GM18505 (cell line): ENCODE measurements around the gene C14orf180.
"Not testable (repeated sequence)": the region's sequence is repeated elsewhere in the genome, so short reads cannot be mapped to it uniquely, and the experiment has no call there.

Experiments
- ATAC-seq: cut with Tn5 transposase; IDR thresholded peaks from one replicate; pipeline ENCODE4 v1.9.1; 2021; ENCODE audit not compliant: unreplicated experiment
- POLR2A ChIP-seq: IDR thresholded peaks from 4 replicates; pipeline ENCODE4 v1.6.1; 2011; ENCODE audit warnings: borderline replicate concordance; ENCODE audit not compliant: insufficient read depth, insufficient read length; ENCODE audit errors: extremely low read depth

The C14orf180 gene

DNA sequence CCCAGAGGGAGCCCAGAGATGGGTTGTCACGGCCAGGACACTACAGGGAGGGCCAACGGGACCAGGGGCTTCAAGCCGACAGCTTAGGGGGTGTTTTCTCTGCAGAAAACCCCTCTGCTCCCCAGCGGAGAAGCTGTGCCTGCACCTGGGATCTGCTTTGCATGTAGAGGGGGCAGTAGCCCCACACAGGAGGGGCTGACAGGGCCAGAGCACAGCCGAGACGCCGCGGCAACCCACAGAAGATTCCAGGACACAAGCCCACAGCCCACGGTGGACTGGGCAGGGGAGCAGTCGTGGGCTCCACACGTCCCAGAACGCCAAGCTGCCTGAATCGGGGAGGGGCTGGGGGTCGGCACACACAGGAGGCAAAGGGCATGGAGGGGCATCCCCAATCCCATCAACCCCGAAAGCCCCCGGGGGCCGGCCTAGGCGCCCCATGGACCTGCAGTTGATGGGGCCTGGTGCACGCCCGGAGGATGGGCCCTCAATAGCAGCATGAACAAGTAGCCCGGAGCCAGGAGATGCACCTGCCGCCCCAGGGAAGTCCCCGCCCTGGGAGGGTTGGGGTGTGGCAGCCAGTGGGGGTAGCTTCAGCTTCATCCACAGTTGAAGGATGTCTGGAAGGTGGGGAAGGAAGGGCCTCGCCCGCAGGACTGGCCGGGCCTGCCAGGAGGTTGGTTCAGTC, 55.5 kb downstream of the C14orf180 start:
- TF ChIP-seq POLR2A, result no peak
- ATAC-seq, result no peak

DNA sequence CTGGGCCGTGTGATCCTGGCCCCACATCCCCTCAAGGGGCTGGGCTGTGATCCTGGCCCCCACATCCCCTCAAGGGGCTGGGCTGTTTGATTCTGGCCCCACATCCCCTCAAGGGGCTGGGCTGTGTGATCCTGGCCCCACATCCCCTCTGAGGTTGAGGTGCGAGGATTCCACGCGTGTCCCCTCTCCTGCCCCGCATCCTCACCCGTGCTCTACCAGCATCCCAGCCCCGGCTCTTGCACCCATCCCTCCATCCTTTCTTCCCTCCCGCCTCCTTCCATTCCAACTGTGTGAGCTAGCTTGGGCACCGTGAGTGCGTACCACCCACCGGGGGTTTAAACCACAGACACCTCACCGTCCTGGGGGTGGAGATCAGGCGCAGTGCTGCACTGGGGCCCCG, 56.2 kb downstream of the C14orf180 start:
- no peak for ATAC-seq
- TF ChIP-seq POLR2A, result no peak

DNA sequence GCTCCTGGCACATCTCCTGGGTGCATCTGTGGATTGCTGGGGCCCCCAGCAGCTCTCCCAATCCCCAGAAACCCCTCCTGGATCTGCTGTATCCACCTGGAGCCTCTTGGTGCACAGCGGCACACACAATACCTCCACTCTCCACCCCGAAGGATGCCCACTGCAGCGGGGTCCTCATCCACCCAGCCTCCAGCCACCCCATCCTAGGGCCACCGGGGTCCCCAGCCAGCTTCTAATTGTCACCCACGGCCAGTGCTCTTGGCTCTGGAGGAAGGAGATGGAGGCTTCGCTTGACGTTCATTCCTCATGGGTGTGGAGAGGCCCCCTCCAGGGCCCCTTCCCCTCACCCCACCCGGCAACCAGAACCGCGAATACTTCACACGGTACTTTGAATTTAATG, 56.6 kb downstream of the C14orf180 start:
- ATAC-seq, result no peak

DNA sequence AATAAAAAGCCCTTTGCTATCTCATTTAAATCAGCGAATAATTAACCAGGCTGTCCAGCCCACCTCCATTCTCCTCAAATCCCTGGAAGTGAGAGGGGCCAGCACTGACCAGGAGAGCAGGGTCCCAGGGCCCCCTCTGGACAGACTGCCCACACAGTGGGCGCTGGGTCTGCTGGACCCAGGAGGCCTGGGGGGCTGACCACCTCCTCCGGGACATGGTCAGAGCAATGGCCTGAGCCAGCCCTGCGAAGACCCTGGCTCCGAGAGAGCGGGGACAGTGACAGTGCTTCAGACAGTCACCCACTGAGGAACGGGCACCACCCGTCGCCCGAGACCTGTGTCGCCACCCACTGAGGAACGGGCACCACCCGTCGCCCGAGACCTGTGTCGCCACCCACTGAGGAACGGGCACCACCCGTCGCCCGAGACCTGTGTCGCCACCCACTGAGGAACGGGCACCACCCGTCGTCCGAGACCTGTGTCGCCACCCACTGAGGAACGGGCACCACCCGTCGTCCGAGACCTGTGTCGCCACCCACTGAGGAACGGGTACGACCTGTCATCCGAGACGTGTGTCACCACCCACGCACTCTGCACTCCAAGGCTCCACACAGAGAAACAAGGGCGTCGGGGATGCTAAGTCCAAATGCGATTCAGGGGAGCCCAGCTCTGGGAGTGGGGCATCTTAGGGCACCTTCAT, 57.4 kb downstream of the C14orf180 start:
- ATAC-seq, result not testable (repeated sequence)

More for the DNA sequence above, 56.6 kb downstream of the C14orf180 start:
- TF ChIP-seq POLR2A, result no peak

DNA sequence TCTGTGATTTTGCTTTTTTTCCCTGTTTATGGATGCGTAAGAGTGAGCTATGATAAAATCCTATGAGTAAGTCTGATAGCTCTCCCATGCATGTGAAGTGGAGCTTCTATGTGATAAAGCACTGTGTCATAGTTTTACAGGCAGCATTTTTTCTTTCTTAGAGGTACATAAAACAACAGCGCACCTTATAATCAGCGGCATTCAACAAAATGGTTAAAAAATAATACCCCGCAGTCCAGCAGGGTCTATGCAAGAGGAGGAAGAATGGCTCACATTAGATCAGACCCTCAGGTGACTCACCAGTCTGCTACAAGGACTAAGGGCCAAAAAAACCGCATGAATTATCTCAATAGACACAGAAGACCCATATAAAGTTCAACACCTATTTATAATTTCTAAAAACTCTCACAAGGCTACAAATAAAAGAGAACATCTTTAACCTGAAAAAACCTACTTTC, 58.0 kb downstream of the C14orf180 start:
- no peak for TF ChIP-seq POLR2A
- no peak for ATAC-seq

DNA sequence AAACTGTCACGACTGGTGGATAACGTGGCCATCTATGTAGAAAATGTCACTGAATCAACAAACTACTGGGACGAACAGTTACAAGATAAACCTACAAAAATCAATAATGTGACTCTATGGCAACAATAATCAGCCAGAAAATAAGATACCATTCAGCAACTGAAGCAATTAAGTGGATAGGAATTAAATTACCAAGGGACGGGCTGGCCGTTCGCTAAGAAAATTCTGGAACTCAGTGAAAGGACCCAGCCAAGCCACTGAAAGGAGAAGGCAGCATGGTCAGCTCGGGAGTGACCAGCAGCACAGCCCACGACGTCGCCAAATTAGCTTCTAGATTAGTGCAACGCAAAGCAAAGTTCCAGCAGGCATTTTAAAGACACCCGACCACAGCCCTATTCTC, 58.6 kb downstream of the C14orf180 start:
- ATAC-seq, result no peak
- no peak for TF ChIP-seq POLR2A

DNA sequence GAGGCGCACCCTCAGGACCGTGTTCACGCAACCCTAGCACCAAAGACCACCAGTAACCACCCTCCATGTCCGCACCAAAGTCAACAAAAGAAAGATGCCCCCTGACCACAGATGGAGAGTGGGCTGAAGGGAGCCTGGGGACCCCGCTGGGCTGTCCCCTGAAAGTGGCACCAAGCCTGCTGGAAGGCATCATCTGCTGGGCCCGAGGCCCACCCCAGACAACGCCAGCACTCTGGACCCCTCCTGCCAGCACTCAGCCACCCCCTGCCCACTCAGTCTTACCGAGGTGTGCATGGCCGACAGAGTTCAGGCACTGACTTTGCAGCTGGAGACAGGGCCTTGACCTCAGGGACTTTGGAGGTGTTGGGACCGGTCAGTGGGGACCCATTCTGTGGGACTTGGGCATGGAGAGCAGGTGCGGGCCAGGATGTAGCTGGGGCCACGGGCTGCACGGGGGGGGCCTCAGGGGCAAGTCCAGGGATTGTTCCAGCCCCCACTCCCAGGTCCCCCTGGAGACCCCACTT, 59.4 kb downstream of the C14orf180 start:
- no peak for ATAC-seq
- no peak for TF ChIP-seq POLR2A

DNA sequence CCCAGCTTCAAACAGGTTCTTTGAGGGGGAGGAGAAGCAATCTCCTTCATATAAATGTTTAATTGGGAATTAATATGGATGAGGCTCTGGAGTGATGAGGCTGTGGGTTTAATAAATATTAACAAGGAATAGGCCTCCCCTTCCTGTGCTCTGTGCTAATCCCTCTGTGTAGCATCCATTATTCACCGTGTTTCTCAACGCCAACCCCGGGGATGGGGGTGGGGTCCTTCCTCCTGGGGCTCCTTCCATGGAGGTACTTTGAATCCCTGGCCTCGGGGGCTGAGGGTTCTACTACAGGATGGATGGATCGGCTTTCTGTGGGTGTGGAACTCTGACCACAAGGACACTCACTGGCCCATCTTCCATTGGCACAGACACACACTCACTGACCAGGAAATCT, 59.9 kb downstream of the C14orf180 start:
- ATAC-seq, result no peak
- no peak for TF ChIP-seq POLR2A
